ENCODE measurements around the gene PCSK6.

Gene PCSK6

GRCh38 chr15:101517504-101517903, 28.0 kb upstream of the PCSK6 start:
- H3K27me3 ChIP-seq (ENCODE audit: insufficient read depth, low read length, poor library complexity, severe bottlenecking) = no peaks in the 10 kb centered on the region
- no peaks in the 10 kb centered on the region for H4K20me1 ChIP-seq (ENCODE audit: insufficient read depth, low read length, poor library complexity, severe bottlenecking)
- H3K4me3 ChIP-seq (ENCODE audit: low read length, poor library complexity, severe bottlenecking) = no peak overlapping the region
- H3K4me1 ChIP-seq (ENCODE audit: insufficient read depth, low read length, poor library complexity, severe bottlenecking) = peaks cover 15% of the 10 kb centered on the region
- H3K36me3 ChIP-seq (ENCODE audit: insufficient read depth, low read length) = no peaks in the 10 kb centered on the region
- no peaks in the 10 kb centered on the region for H3K9me2 ChIP-seq (replicated peaks; ENCODE audit: low read depth, low read length)
- no peaks in the 10 kb centered on the region for H3F3A ChIP-seq (ENCODE audit: low read depth)
- H2AFZ ChIP-seq (ENCODE audit: low read length) = no peak overlapping the region
- H3K9ac ChIP-seq (ENCODE audit: low read depth, low read length, poor library complexity, severe bottlenecking) = no peak overlapping the region
- H3K4me2 ChIP-seq (ENCODE audit: low read depth, low read length, poor library complexity, severe bottlenecking) = no peak overlapping the region
- TF ChIP-seq EZH2phosphoT487 (IDR thresholded peaks at IDR 0.05; ENCODE audit: borderline replicate concordance) (no peak), CTCF (conservative IDR thresholded peaks at IDR 0.05; ENCODE audit: low read length) (no peak)
- H3K79me2 ChIP-seq (ENCODE audit: insufficient read depth, low read length) = no peaks in the 10 kb centered on the region
- H3K9me3 ChIP-seq (ENCODE audit: insufficient read depth, low read depth, low read length) = peaks cover 17% of the 10 kb centered on the region; the same call in 1 of the 2 replicates

- H3K4me2 ChIP-seq (ENCODE audit: low read depth, low read length, poor library complexity, severe bottlenecking) = no peak overlapping the region
- no peak overlapping the region for H3K9ac ChIP-seq (ENCODE audit: low read depth, low read length, poor library complexity, severe bottlenecking)
- no peaks in the 10 kb centered on the region for H3K27me3 ChIP-seq (ENCODE audit: insufficient read depth, low read length, poor library complexity, severe bottlenecking)
- no peaks in the 10 kb centered on the region for H3K36me3 ChIP-seq (ENCODE audit: insufficient read depth, low read length)
- no peaks in the 10 kb centered on the region for H3F3A ChIP-seq (ENCODE audit: low read depth)
- H3K4me1 ChIP-seq (ENCODE audit: insufficient read depth, low read length, poor library complexity, severe bottlenecking) = no peaks in the 10 kb centered on the region
- no peak overlapping the region for H2AFZ ChIP-seq (ENCODE audit: low read length)
- TF ChIP-seq CTCF (conservative IDR thresholded peaks at IDR 0.05; ENCODE audit: low read length) (no peak), EZH2phosphoT487 (IDR thresholded peaks at IDR 0.05; ENCODE audit: borderline replicate concordance) (no peak)
- peaks cover 17% of the 10 kb centered on the region; the same call in 1 of the 2 replicates for H3K9me3 ChIP-seq (ENCODE audit: insufficient read depth, low read depth, low read length)
- no peaks in the 10 kb centered on the region for H3K9me2 ChIP-seq (replicated peaks; ENCODE audit: low read depth, low read length)
- H4K20me1 ChIP-seq (ENCODE audit: insufficient read depth, low read length, poor library complexity, severe bottlenecking) = no peaks in the 10 kb centered on the region
- no peaks in the 10 kb centered on the region for H3K79me2 ChIP-seq (ENCODE audit: insufficient read depth, low read length)
- no peak overlapping the region for H3K4me3 ChIP-seq (ENCODE audit: low read length, poor library complexity, severe bottlenecking)
Observed at GRCh38 chr15:101514318-101514717, 24.8 kb upstream of the PCSK6 start.

GRCh38 chr15:101511717-101512116, 22.2 kb upstream of the PCSK6 start:
- TF ChIP-seq EZH2phosphoT487 (IDR thresholded peaks at IDR 0.05; ENCODE audit: borderline replicate concordance) (no peak), CTCF (conservative IDR thresholded peaks at IDR 0.05; ENCODE audit: low read length) (no peak)
- H3K9me3 ChIP-seq (ENCODE audit: insufficient read depth, low read depth, low read length) = peaks cover 5% of the 10 kb centered on the region; the same call in 1 of the 2 replicates
- H3K4me3 ChIP-seq (ENCODE audit: low read length, poor library complexity, severe bottlenecking) = no peak overlapping the region
- H3K9me2 ChIP-seq (replicated peaks; ENCODE audit: low read depth, low read length) = no peaks in the 10 kb centered on the region
- H3K4me2 ChIP-seq (ENCODE audit: low read depth, low read length, poor library complexity, severe bottlenecking) = no peak overlapping the region
- H3F3A ChIP-seq (ENCODE audit: low read depth) = no peaks in the 10 kb centered on the region
- H3K9ac ChIP-seq (ENCODE audit: low read depth, low read length, poor library complexity, severe bottlenecking) = no peak overlapping the region
- H3K4me1 ChIP-seq (ENCODE audit: insufficient read depth, low read length, poor library complexity, severe bottlenecking) = no peaks in the 10 kb centered on the region
- H3K27me3 ChIP-seq (ENCODE audit: insufficient read depth, low read length, poor library complexity, severe bottlenecking) = no peaks in the 10 kb centered on the region
- H3K36me3 ChIP-seq (ENCODE audit: insufficient read depth, low read length) = no peaks in the 10 kb centered on the region
- H2AFZ ChIP-seq (ENCODE audit: low read length) = no peak overlapping the region
- H4K20me1 ChIP-seq (ENCODE audit: insufficient read depth, low read length, poor library complexity, severe bottlenecking) = no peaks in the 10 kb centered on the region
- H3K79me2 ChIP-seq (ENCODE audit: insufficient read depth, low read length) = no peaks in the 10 kb centered on the region
